Measurements from ENCODE around the gene PRAMEF1.
A peak's percentile ranks its signal among the peaks of the same experiment; 100 is the strongest.
"Not testable (repeated sequence)": the region's sequence is repeated elsewhere in the genome, so short reads cannot be mapped to it uniquely, and the experiment has no call there.

Gene PRAMEF1

GRCh38 chr1:12775443-12775842 lies 15.8 kb upstream of the PRAMEF1 start:
- TF ChIP-seq ZFX (IDR thresholded peaks at IDR 0.05; ENCODE audit: borderline replicate concordance): no peak
- TF ChIP-seq, protein P1, sequence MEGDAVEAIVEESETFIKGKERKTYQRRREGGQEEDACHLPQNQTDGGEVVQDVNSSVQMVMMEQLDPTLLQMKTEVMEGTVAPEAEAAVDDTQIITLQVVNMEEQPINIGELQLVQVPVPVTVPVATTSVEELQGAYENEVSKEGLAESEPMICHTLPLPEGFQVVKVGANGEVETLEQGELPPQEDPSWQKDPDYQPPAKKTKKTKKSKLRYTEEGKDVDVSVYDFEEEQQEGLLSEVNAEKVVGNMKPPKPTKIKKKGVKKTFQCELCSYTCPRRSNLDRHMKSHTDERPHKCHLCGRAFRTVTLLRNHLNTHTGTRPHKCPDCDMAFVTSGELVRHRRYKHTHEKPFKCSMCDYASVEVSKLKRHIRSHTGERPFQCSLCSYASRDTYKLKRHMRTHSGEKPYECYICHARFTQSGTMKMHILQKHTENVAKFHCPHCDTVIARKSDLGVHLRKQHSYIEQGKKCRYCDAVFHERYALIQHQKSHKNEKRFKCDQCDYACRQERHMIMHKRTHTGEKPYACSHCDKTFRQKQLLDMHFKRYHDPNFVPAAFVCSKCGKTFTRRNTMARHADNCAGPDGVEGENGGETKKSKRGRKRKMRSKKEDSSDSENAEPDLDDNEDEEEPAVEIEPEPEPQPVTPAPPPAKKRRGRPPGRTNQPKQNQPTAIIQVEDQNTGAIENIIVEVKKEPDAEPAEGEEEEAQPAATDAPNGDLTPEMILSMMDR (IDR thresholded peaks at IDR 0.05): no peak

DNA sequence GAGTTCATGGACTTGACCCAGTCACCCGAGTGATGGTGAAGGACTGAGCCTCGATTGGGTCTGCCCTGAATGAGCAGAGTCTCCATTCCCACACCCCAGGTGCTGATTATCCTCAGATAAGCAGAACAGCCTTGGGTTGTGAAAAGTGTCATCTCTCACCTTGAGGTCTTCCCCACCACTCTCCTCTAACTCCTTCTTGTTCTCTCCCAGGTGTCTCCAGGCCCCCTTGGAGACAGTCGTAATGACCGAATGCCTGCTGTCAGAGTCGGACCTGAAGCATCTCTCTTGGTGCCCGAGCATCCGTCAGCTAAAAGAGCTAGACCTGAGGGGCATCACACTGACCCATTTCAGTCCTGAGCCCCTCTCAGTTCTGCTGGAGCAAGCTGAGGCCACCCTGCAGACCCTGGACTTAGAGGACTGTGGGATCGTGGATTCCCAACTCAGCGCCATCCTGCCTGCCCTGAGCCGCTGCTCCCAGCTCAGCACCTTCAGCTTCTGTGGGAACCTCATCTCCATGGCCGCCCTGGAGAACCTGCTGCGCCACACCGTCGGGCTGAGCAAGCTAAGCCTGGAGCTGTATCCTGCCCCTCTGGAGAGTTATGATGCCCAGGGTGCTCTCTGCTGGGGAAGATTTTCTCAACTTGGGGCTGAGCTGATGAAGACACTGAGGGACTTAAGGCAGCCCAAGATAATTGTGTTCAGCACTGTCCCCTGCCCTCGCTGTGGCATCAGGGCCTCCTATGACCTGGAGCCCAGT lies 14.2 kb upstream of the PRAMEF1 start:
- TF ChIP-seq, protein P1 (IDR thresholded peaks at IDR 0.05): no peak
- TF ChIP-seq ZFX (IDR thresholded peaks at IDR 0.05; ENCODE audit: borderline replicate concordance): no peak
- no peak overlapping the region for H3K27ac ChIP-seq

More at GRCh38 chr1:12775443-12775842, 15.8 kb upstream of the PRAMEF1 start:
- no peak overlapping the region for H3K27ac ChIP-seq

DNA sequence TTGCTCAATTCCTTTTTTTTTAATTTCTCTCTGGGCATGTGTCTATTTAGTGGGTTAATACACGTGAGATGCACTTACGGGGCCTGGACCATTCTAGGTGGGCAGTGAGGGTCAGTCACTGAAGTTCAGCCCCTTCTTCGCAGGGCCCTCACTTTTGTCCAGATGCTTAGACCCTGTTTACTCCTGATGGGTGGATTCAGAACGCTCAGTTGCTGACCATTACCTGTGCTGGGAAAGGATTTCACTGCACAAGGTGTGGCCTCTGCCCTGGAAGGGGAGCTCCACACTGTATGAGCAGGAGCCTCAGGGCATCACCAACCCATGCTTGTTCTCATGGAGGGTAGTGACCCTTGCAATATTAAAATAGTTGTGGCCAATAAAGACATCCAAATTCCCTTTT lies 13.1 kb upstream of the PRAMEF1 start:
- TF ChIP-seq, protein P1 (IDR thresholded peaks at IDR 0.05): no peak
- TF ChIP-seq ZFX (IDR thresholded peaks at IDR 0.05; ENCODE audit: borderline replicate concordance): no peak

DNA sequence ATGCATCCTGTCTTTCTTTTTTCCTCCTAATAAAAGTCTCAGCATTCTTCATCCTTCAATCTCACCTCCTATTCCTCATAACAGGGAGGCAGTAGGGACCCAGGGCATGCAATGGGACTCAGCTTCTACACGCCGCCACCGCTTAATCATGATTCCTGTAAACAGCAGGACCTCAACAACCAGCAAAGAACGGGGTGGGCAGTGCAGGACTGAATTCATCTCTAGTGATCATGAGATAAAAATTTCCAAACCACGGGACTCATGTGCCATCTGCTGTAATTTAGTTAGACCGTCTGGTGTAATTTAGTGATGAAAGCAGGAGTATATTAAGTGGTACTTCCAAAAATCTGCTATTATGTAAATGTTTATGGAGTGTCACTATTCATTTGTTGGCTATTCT lies 12.3 kb upstream of the PRAMEF1 start:
- no peak overlapping the region for H3K27ac ChIP-seq
- TF ChIP-seq, protein P1 (IDR thresholded peaks at IDR 0.05): no peak
- TF ChIP-seq ZFX (IDR thresholded peaks at IDR 0.05; ENCODE audit: borderline replicate concordance): no peak

More for the DNA sequence above, 13.1 kb upstream of the PRAMEF1 start:
- H3K27ac ChIP-seq: no peak overlapping the region

DNA sequence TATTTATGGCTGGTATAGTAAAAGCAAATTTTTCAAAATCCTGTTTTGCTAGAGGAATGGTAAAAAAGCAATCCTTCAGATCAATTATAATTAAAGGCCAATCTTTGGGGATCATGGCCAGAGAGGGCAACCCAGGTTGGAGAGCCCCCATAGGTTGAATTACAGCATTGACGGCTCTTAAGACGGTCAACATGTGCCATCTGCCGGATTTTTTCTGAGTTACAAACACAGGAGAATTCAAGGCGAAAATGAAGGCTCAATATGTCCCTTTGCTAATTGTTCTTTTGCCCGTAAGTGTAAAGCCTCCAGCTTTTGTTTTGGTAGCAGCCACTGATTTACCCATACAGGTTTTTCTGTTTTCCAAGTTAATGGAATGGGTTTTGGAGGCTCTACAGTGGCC lies 9.7 kb upstream of the PRAMEF1 start:
- not testable (repeated sequence) for H3K27ac ChIP-seq

- TF ChIP-seq, protein P1 (IDR thresholded peaks at IDR 0.05): peak; percentile 49
Measured at GRCh38 chr1:12783783-12784182, 7.4 kb upstream of the PRAMEF1 start.

DNA sequence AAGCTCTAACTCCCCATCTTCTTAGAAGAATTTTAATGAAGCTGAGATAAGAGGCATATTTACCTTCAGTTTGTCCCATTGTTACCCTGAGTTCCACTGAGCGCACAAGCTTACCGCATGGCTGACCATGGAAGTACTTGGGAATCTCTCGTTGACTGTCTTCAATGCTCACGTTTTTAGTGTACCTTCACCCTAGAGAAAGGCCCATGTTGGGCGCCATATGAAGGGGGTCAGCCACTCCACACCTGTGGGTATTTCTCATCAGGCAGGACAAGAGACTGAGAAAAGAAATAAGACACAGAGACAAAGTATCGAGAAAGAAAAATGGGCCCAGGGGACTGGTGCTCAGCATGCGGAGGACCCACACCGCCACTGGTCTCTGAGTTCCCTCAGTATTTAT lies 6.5 kb upstream of the PRAMEF1 start:
- H3K27ac ChIP-seq: not testable (repeated sequence)

More at GRCh38 chr1:12783783-12784182, 7.4 kb upstream of the PRAMEF1 start:
- H3K27ac ChIP-seq: not testable (repeated sequence)

DNA sequence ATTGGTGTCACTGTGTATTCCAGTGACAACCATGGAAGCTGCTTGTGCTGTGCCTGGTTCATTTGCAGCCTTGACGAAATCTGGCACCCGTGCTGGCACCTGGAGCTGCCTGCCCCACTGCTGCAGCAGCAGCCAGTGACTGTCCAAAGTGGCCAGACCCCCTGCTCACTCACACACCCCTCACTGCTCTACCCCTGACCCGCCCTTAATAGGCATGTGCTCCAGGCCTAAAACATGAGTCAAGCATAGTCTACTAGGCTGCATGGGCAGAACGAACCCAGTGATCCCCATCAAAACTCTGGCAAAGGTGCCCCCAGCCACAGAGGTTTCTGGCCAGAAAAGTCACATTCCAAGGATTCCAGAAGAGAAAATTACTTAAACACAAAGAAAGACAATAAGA lies 7.7 kb downstream of the PRAMEF1 start:
- H3K27ac ChIP-seq: no peak overlapping the region
- TF ChIP-seq, protein P1 (IDR thresholded peaks at IDR 0.05): no peak
- no peak for TF ChIP-seq ZFX (IDR thresholded peaks at IDR 0.05; ENCODE audit: borderline replicate concordance)
